HEK293 (cell line): Measurements from ENCODE around the gene FBP1.

ENCODE experiments used
- CTCF ChIA-PET: fragments of 350-600 bp; formaldehyde crosslinking; extraction: SDS; loops from one replicate; lab custom pipeline; 2021; ENCODE audit warnings: antibody characterized with exemption; lab: Yijun Ruan, JAX
- POLR2A ChIA-PET: fragments of 300-600 bp; formaldehyde crosslinking; extraction: SDS; loops from one replicate; lab custom pipeline; 2020; ENCODE audit warnings: antibody characterized with exemption, inconsistent platforms; lab: Yijun Ruan, JAX
- H3K27ac ChIP-seq: fragments of 200-500 bp; sonication (Bioruptor generic); 2 replicates; pipeline ENCODE4 v1.5.1; 2014; ENCODE audit warnings: low read depth, low read length, control low read depth, inconsistent platforms; ENCODE audit errors: extremely low read depth
- H3K36me3 ChIP-seq, 2 experiments: fragments of 200-500 bp in 1 of 2; sonication (Bioruptor generic) in 1 of 2; 1 replicate in 1 of 2; 2 replicates in 1 of 2; pipeline ENCODE4 v1.5.1; 2014 to 2017; ENCODE audit warnings: inconsistent platforms in 2 of 2, low read length in 2 of 2; ENCODE audit not compliant: control insufficient read depth in 2 of 2, insufficient read depth in 1 of 2
- H3K4me1 ChIP-seq: fragments of 200-500 bp; sonication (Bioruptor generic); 2 replicates; pipeline ENCODE4 v1.5.1; 2014; ENCODE audit warnings: mild to moderate bottlenecking, low read length, inconsistent platforms; ENCODE audit not compliant: control insufficient read depth, insufficient read depth
- H3K4me3 ChIP-seq: 2 replicates; pipeline ENCODE4 v1.5.1; 2011; ENCODE audit warnings: low read depth, mild to moderate bottlenecking, control low read depth, low read length, moderate library complexity
- H3K9me3 ChIP-seq: fragments of 200-500 bp; sonication (Bioruptor generic); 2 replicates; pipeline ENCODE4 v1.5.1; 2014; ENCODE audit warnings: low read depth, low read length, inconsistent platforms; ENCODE audit not compliant: control insufficient read depth, insufficient read depth
- BCL6B ChIP-seq: fragments of 450-650 bp; formaldehyde crosslinking; IDR thresholded peaks from 2 replicates; pipeline ENCODE4 v1.5.1; 2017; ENCODE audit warnings: missing biosample characterization, missing genetic modification characterization
- GLI4 ChIP-seq: fragments of 450-650 bp; formaldehyde crosslinking; IDR thresholded peaks from 2 replicates; pipeline ENCODE4 v1.5.1; 2016; ENCODE audit warnings: missing biosample characterization, missing genetic modification characterization
- GLIS1 ChIP-seq: fragments of 450-650 bp; formaldehyde crosslinking; IDR thresholded peaks from 2 replicates; pipeline ENCODE4 v1.5.1; 2016; ENCODE audit warnings: missing biosample characterization, missing genetic modification characterization
- PRDM1 ChIP-seq: fragments of 450-650 bp; formaldehyde crosslinking; IDR thresholded peaks from 2 replicates; pipeline ENCODE4; 2016; ENCODE audit warnings: missing biosample characterization, missing genetic modification characterization
- PRDM2 ChIP-seq: fragments of 450-650 bp; formaldehyde crosslinking; IDR thresholded peaks from 2 replicates; pipeline ENCODE4 v1.5.1; 2016; ENCODE audit warnings: missing biosample characterization, missing genetic modification characterization, borderline replicate concordance
- PRDM4 ChIP-seq: fragments of 450-650 bp; formaldehyde crosslinking; IDR thresholded peaks from 2 replicates; pipeline ENCODE4 v1.5.1; 2017; ENCODE audit warnings: missing biosample characterization, missing genetic modification characterization
- YY1 ChIP-seq: fragments of 450-650 bp; formaldehyde crosslinking; IDR thresholded peaks from 2 replicates; pipeline ENCODE4 v1.5.1; 2018; ENCODE audit warnings: missing biosample characterization, missing genetic modification characterization
- ZBTB8A ChIP-seq: fragments of 450-650 bp; formaldehyde crosslinking; IDR thresholded peaks from 2 replicates; pipeline ENCODE4 v1.5.1; 2016; ENCODE audit warnings: missing biosample characterization, missing genetic modification characterization
- ZNF157 ChIP-seq: fragments of 450-650 bp; formaldehyde crosslinking; IDR thresholded peaks from 2 replicates; pipeline ENCODE4 v1.5.1; 2016; ENCODE audit warnings: missing biosample characterization, missing genetic modification characterization
- ZNF169 ChIP-seq: fragments of 450-650 bp; formaldehyde crosslinking; IDR thresholded peaks from 2 replicates; pipeline ENCODE4 v1.5.1; 2016; ENCODE audit warnings: missing biosample characterization, missing genetic modification characterization
- ZNF26 ChIP-seq: fragments of 450-650 bp; formaldehyde crosslinking; IDR thresholded peaks from 2 replicates; pipeline ENCODE4 v1.5.1; 2016; ENCODE audit warnings: missing biosample characterization, missing genetic modification characterization
- ZNF274 ChIP-seq, 2 experiments: fragments of 200-500 bp in 1 of 2; fragments of 450-650 bp in 1 of 2; sonication (Bioruptor generic) in 1 of 2; formaldehyde crosslinking in 1 of 2; IDR thresholded peaks; 2 replicates each; pipeline versions ENCODE4 v1.5.1 to v1.6.1; 2014 to 2016; ENCODE audit warnings: borderline replicate concordance in 1 of 2, inconsistent platforms in 1 of 2, low read length in 1 of 2, missing biosample characterization in 1 of 2, missing genetic modification characterization in 1 of 2
- ZNF292 ChIP-seq: fragments of 450-650 bp; formaldehyde crosslinking; IDR thresholded peaks from 2 replicates; pipeline ENCODE4 v1.5.1; 2016; ENCODE audit warnings: low read depth, missing biosample characterization, missing genetic modification characterization, borderline replicate concordance
- ZNF391 ChIP-seq: fragments of 450-650 bp; formaldehyde crosslinking; IDR thresholded peaks from 2 replicates; pipeline ENCODE4 v1.5.1; 2016; ENCODE audit warnings: low read depth, missing biosample characterization, missing genetic modification characterization, borderline replicate concordance
- ZNF426 ChIP-seq: fragments of 450-650 bp; formaldehyde crosslinking; IDR thresholded peaks from 2 replicates; pipeline ENCODE4 v1.5.1; 2017; ENCODE audit warnings: missing biosample characterization, missing genetic modification characterization, mild to moderate bottlenecking, inconsistent platforms, moderate library complexity
- ZNF433 ChIP-seq: fragments of 450-650 bp; formaldehyde crosslinking; IDR thresholded peaks from 2 replicates; pipeline ENCODE4 v1.5.1; 2016; ENCODE audit warnings: missing biosample characterization, missing genetic modification characterization, low read depth
- ZNF529 ChIP-seq: fragments of 450-650 bp; formaldehyde crosslinking; IDR thresholded peaks from 2 replicates; pipeline ENCODE4 v1.5.1; 2017; ENCODE audit warnings: missing genetic modification characterization, missing biosample characterization; ENCODE audit not compliant: insufficient replicate concordance
- ZNF600 ChIP-seq: fragments of 450-650 bp; formaldehyde crosslinking; IDR thresholded peaks from 2 replicates; pipeline ENCODE4 v1.5.1; 2016; ENCODE audit warnings: missing biosample characterization, missing genetic modification characterization
- ZNF660 ChIP-seq: fragments of 450-650 bp; IDR thresholded peaks from 2 replicates; pipeline ENCODE4 v1.5.1; 2018; ENCODE audit warnings: missing biosample characterization, mild to moderate bottlenecking, missing genetic modification characterization
- ZNF785 ChIP-seq: fragments of 450-650 bp; formaldehyde crosslinking; IDR thresholded peaks from 2 replicates; pipeline ENCODE4 v1.5.1; 2016; ENCODE audit warnings: missing biosample characterization, missing genetic modification characterization
- ZNF837 ChIP-seq: fragments of 450-650 bp; formaldehyde crosslinking; IDR thresholded peaks from 2 replicates; pipeline ENCODE4 v1.5.1; 2016; ENCODE audit warnings: missing biosample characterization, missing genetic modification characterization

FBP1 gene

GRCh38 chr9:94613003-94613402 is 26.3 kb downstream of the FBP1 start (continued):
- TF ChIP-seq ZNF837 = no peak
- TF ChIP-seq ZNF529 (tag by site-specific recombination) = no peak
- no peak for TF ChIP-seq ZNF157 (tag by site-specific recombination)
- no peak for TF ChIP-seq ZNF169 (tag by site-specific recombination)
- TF ChIP-seq BCL6B (tag by site-specific recombination) = no peak

- no peak for TF ChIP-seq ZNF274 (IDR thresholded peaks at IDR 0.05; ENCODE audit: low read length)
- TF ChIP-seq ZNF274 (tag by site-specific recombination; IDR thresholded peaks at IDR 0.05; ENCODE audit: borderline replicate concordance) = no peak
- TF ChIP-seq ZBTB8A (tag by site-specific recombination) = no peak
- TF ChIP-seq ZNF426 (tag by site-specific recombination) = no peak
- TF ChIP-seq GLIS1 (tag by site-specific recombination) = no peak
- TF ChIP-seq ZNF433 (tag by site-specific recombination) = no peak
- TF ChIP-seq ZNF292 (tag by site-specific recombination) = no peak
- TF ChIP-seq ZNF785 (tag by site-specific recombination) = no peak
- CTCF ChIA-PET = no interaction called here
- no peak overlapping the region for H3K27ac ChIP-seq
- H3K9me3 ChIP-seq = no peaks in the 10 kb centered on the region
- H3K4me3 ChIP-seq = no peak overlapping the region
- no peaks in the 10 kb centered on the region for H3K4me1 ChIP-seq
- no peaks in the 10 kb centered on the region for H3K36me3 ChIP-seq
- POLR2A ChIA-PET = no interaction called here
Observed at GRCh38 chr9:94612071-94612470, 27.2 kb downstream of the FBP1 start.

- Histone ChIP-seq H3K9me3 (no peaks in the 10 kb centered on the region), H3K27ac (no peak overlapping the region), H3K4me3 (no peak overlapping the region), H3K4me1 (no peaks in the 10 kb centered on the region), H3K36me3 (no peaks in the 10 kb centered on the region)
- ChIA-PET POLR2A (no interaction called here), CTCF (interaction anchor here (0.9 kb wide), 1 partner anchor 11 kb away, joined by 4 read pairs; no protein-coding TSS in a partner anchor)
- TF ChIP-seq PRDM4 (tag by site-specific recombination) = no peak
- TF ChIP-seq ZNF660 (tag by site-specific recombination) = no peak
- no peak for TF ChIP-seq PRDM1
- no peak for TF ChIP-seq PRDM2 (tag by site-specific recombination)
- no peak for TF ChIP-seq ZNF26
- TF ChIP-seq BCL6B (tag by site-specific recombination) = no peak
- no peak for TF ChIP-seq GLI4 (tag by site-specific recombination)
- TF ChIP-seq YY1 (tag by site-specific recombination) = no peak
- TF ChIP-seq ZNF600 = no peak
- no peak for TF ChIP-seq ZNF391 (tag by site-specific recombination)
Observed at GRCh38 chr9:94611638-94612068, 27.7 kb downstream of the FBP1 start.
